G401 (cell line): ENCODE measurements around the gene SLC7A10. TPM values are rescaled to one million over a fixed set of nuclear protein-coding genes. Genes with fewer than 3 reads are reported as not detected.

ENCODE experiments used
- DNase-seq: peaks from one replicate; pipeline ENCODE4 v3.0.0-alpha.2; 2015; ENCODE audit warnings: low spot score
- in situ Hi-C: cut with HindIII; loops from 2 replicates; pipeline ENCODE4 v1.10.0; 2016; ENCODE audit warnings: low sequenced_read_pairs, mixed read lengths
- total RNA-seq: library from RNA; depleted of rRNA; stranded (reverse); fragments of >200 nt; shearing (Covaris generic); gene quantifications from 2 replicates; pipeline ENCODE4 v1.2.3, GENCODE V29; 2014

The SLC7A10 gene
- total RNA-seq, 1 experiment from 2014 or later, result not detected

DNA sequence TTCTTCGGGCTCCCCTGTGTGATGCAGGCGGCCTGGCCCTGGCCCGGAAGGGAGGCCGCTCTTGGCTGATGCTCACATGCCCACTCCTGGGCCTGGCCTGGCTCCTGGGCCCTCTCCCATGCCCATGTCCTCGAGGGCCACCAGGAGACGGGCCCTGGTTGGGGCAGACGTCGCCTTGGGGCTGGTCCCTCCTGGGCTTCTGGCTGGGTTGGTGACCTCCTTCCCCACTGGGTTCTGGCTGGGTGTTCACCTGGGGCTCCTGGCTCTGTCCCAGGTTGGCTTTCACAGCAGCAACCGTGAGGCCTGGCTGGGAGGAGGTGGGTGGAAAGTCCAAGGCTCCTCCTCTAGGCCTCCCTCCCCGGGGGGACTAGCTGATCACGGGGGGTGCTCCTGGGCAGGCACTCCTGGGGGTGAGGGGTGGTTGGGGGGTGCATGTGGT lies 15.5 kb upstream of the SLC7A10 start:
- DNase-seq, result no peak
- in situ Hi-C loops, result no loop called here

- DNase-seq, result peak; percentile 74
- in situ Hi-C loops, result no loop called here
Measured at GRCh38 chr19:33240181-33240771, 14.6 kb upstream of the SLC7A10 start.

DNA sequence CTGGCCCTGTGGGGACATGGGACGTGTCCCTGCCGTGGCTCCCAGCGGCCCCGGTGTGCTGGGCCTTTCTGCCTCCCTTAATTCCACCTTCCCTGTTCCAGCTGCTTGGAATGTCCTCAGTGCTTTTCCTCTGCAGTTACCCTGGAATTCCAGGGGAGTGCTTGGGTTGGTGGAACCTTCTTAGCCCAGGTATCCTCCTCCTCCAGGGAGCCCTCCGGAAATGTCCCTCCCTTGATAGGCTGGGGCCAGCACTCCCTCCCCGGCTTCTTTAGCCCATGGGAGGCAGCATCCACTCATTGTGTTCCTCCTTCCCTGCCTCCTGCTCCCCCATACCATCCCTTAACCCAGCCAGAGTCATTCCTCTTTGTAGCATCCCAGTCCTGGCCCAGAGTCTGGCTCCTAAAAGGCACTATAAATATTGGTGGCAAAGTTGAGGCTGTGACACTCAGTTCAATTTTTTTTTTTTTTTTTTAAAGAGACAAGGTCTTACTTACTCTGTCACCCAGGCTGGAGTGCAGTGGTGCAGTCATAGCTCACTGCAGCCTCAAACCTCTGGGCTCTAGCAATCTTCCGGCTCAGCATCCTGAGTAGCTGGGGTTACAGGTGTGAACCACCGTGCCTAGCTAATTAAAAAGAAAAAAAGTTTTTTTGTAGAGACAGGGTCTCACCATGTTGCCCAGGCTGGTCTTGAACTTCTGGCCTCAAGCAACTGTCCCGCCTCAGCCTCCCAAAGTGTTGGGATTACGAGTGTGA lies 13.7 kb upstream of the SLC7A10 start:
- in situ Hi-C loops, result no loop called here
- DNase-seq, result no peak

GRCh38 chr19:33238481-33239149 lies 13.0 kb upstream of the SLC7A10 start:
- in situ Hi-C loops, result no loop called here
- no peak for DNase-seq

- in situ Hi-C loops, result no loop called here
- no peak for DNase-seq
Measured at GRCh38 chr19:33236696-33237390, 11.2 kb upstream of the SLC7A10 start.

DNA sequence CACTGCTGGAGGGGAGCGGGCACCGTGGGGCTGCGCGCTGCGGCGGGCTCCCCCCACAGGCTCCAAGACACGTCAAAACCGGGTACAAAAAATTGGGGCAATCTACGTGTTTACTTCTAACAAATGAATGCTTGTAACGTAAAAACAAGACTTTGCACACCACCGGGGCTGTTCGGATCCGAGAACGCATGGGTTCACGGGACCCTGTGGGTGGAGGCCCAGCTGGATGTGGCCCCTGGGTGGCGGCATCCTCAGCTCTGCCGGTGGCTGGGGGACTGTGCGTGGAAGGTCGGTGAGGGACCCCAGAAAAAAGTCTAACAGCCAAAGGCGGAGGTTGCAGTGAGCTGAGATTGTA lies 10.3 kb upstream of the SLC7A10 start:
- in situ Hi-C loops, result no loop called here

GRCh38 chr19:33235269-33235995 lies 9.8 kb upstream of the SLC7A10 start:
- in situ Hi-C loops, result no loop called here

More for the DNA sequence above, 10.3 kb upstream of the SLC7A10 start:
- no peak for DNase-seq

GRCh38 chr19:33234736-33235135 lies 9.1 kb upstream of the SLC7A10 start:
- in situ Hi-C loops, result no loop called here
- no peak for DNase-seq

More at GRCh38 chr19:33235269-33235995, 9.8 kb upstream of the SLC7A10 start:
- DNase-seq, result peak; percentile 82

- in situ Hi-C loops, result no loop called here
- DNase-seq, result no peak
Measured at GRCh38 chr19:33234092-33234491, 8.4 kb upstream of the SLC7A10 start.

GRCh38 chr19:33233056-33233873 lies 7.6 kb upstream of the SLC7A10 start:
- in situ Hi-C loops, result no loop called here

DNA sequence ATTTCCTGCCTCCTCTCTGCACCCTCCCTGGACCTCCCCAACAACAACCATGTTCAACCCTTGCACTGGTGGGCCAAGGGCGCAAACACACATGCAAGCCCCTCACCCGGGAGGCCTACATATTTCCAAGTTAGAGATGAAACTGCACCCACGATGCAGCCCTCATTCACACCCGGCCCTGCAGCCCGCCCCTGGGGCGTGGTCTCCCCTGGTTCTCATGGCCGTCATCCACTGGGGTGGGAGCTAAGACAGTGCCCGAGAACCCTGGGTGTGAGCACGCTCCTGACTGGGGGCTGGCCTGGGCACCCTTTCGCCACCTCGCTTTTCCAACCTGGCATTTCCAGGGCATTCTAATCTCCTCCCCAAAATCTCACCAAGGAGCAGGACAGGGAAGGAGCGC lies 7.0 kb upstream of the SLC7A10 start:
- in situ Hi-C loops, result no loop called here
- DNase-seq, result no peak

More at GRCh38 chr19:33233056-33233873, 7.6 kb upstream of the SLC7A10 start:
- DNase-seq, result no peak

DNA sequence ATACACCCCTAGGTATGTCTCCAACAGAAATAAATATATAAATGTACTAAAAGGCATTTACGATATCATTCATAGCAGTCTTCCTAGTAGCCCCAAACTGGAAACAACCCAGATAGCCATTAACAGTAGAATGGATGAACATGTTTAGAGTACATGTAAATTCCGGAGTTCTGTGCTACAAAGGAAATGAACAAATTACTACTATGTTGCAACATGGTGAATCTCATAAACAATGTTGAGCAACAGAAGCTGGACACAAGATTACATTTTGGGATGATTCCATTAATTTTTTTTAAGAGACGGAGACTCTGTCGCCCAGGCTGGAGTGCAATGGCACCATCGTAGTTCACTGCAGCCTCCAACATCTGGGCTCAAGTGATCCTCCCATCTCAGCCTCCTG lies 5.9 kb upstream of the SLC7A10 start:
- DNase-seq, result no peak
- in situ Hi-C loops, result no loop called here

GRCh38 chr19:33229962-33230361 lies 4.3 kb upstream of the SLC7A10 start:
- in situ Hi-C loops, result no loop called here

GRCh38 chr19:33227870-33228599 lies 2.4 kb upstream of the SLC7A10 start:
- no peak for DNase-seq
- in situ Hi-C loops, result no loop called here

More at GRCh38 chr19:33229962-33230361, 4.3 kb upstream of the SLC7A10 start:
- DNase-seq, result no peak

GRCh38 chr19:33227242-33227650 lies 1.6 kb upstream of the SLC7A10 start:
- in situ Hi-C loops, result no loop called here
- DNase-seq, result no peak

GRCh38 chr19:33226550-33227241 lies 1.0 kb upstream of the SLC7A10 start:
- no peak for DNase-seq
- in situ Hi-C loops, result no loop called here
